GM12872 (cell line): Measurements from ENCODE around the gene TFE3.

ENCODE experiments used
- CTCF ChIP-seq: IDR thresholded peaks from 3 replicates; pipeline ENCODE4 v1.5.1; 2011; ENCODE audit warnings: low read depth, mild to moderate bottlenecking, low read length, moderate library complexity; ENCODE audit not compliant: insufficient read depth

Gene TFE3

GRCh38 chrX:49043220-49043986 is at the start of gene TFE3:
TSS of gene TFE3 (minus strand) at chrX:49043357. CDS start at chrX:49043226, 131 bp downstream.
- peak; percentile 55 for TF ChIP-seq CTCF

- no peak for TF ChIP-seq CTCF
These were observed 46.4 kb upstream of the TFE3 start for GRCh38 chrX:49089553-49089952.

- no peak for TF ChIP-seq CTCF
These were observed 39.2 kb upstream of the TFE3 start for GRCh38 chrX:49082271-49082871.

GRCh38 chrX:49079489-49080428 is 36.6 kb upstream of the TFE3 start, which contains the start of gene WDR45:
TSS of gene WDR45 (minus strand) at chrX:49079887. CDS start at chrX:49078095, 1,792 bp downstream.
- no peak for TF ChIP-seq CTCF

- no peak for TF ChIP-seq CTCF
These were observed 34.8 kb upstream of the TFE3 start for GRCh38 chrX:49077941-49078340.

- TF ChIP-seq CTCF = no peak
These were observed 32.2 kb upstream of the TFE3 start for GRCh38 chrX:49075347-49075746.
